HG03558 (cell line): ENCODE measurements around the gene DTX4.

ENCODE experiments used
- ATAC-seq: cut with Tn5 transposase; IDR thresholded peaks from one replicate; pipeline ENCODE4 v1.9.1; 2021; ENCODE audit warnings: moderate number of reproducible peaks; ENCODE audit not compliant: unreplicated experiment; ENCODE audit errors: extremely low read depth

The DTX4 gene

GRCh38 chr11:59172345-59173079 is 580 bp downstream of the DTX4 start:
- ATAC-seq: peak; percentile 9

GRCh38 chr11:59173080-59173963 is 1.4 kb downstream of the DTX4 start:
- ATAC-seq: no peak

DNA sequence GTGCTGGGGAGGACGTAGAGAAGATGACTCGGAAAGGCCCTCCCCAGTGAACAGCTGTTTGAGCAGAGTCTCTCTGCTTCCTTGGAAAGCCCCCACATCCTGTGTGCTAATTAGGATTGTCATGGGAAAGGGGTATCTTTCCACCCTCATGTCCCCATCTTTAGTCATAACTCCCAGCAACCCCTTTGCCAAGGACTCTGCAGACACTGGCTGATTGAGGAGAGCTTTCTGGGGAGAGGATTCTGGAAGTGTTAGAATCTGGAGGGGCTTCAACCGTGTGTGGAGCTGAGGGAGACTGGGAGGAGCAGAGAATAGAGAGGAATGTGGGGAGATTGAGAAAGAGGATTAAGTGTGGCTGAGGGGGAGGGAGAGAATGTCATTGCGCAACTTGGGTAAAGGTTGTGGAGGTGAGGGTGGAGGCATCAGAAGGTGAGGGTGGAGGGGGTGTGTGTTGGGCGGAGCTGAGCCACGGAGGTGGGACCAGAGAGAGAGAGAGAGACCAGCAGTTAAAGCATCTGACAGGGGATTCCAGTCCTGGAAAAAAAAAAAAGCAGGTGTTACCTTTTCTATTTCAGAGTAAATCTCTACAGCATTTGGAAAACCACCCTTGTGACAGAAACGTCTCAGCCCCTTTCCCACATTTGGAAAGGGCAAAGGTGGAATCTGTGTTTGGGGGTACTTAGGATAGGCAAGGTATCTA is 2.2 kb downstream of the DTX4 start:
- ATAC-seq: no peak

DNA sequence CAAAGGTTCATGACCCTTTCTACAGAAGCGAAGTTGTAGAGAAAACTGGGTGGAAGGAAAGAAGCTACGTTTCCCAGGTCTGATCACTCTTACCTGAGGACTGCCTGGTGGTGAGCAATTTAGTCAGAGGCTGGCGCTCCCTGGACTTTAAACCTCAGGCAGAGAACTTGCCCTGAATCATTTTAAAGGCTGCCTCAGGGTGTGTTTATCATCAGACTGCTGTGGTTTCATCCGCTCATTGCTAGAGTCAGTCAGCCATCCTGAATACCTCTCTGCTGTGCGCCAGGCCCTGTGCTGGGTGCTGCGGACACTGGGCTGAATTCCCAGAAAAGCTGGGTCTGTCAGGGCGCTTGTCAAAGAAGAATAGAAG is 2.7 kb downstream of the DTX4 start:
- no peak for ATAC-seq

- ATAC-seq: no peak
Observed at GRCh38 chr11:59175091-59175501, 3.2 kb downstream of the DTX4 start.

GRCh38 chr11:59176330-59176729 is 4.4 kb downstream of the DTX4 start:
- ATAC-seq: no peak

DNA sequence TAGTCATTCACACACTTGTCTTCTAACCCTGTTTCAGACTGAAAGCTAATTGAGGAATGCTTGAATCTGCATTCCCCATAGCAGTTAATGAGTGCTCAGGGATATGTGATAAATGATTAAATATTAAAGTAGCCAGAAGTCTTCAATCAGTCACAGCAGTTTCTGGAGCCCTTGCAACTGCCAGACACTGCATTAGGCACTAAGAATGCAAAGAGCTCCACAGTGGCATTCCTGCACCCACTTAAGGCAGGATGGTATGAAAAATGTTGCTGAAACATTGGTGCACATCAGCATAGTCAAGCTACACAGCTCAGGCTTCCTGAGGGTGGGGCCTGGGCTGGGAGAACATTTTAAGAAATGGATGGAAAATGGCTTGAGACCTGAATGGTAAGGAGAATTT is 6.5 kb downstream of the DTX4 start:
- ATAC-seq: no peak

DNA sequence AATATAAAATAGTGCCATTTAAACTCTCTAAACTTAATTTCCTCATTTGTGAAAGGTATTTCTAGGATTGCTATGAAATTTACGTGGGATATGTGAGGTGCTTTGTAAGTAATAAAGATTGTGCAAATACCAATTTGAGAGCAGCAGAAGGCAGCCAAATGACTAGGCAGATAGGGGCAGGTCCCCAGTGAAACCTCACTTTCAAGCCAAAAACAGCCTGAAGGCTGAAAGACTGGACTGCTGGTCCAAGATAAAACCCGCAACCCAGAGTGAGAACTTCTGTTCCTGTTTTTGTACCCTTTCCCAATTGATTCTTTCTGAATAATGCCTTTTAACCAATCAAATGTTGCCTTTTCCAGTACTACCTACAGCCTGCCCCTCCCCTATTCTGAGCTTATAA is 7.2 kb downstream of the DTX4 start:
- ATAC-seq: no peak

DNA sequence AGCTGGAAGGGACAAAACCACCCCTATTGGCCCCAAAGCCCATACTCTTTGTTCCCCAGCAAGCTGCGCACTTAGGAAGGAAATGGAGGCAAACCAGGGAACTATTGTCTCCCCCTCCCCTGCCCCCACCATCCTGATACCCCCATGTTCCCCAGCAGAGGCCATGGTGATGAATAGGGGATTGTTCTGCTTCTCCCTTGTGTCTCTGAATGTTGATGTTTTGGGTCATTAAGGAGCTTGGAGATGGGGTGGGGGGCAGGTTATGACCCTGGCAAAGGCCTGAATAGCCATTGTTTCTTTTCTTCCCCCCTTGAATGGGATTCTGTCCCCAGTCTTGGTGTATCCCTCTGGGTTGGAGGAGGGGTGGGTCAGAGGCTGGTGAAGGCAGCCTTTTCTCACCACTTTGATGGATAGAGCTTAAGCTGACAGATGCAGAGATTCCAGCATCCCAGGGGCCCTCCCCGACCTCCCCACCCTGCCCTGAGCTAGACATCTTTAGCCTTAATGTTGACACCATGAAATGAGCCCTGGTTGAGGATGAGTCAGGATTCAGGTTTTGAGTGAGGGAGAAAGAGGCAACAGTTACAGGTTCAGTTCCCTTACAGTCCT is 8.3 kb downstream of the DTX4 start:
- ATAC-seq: no peak

DNA sequence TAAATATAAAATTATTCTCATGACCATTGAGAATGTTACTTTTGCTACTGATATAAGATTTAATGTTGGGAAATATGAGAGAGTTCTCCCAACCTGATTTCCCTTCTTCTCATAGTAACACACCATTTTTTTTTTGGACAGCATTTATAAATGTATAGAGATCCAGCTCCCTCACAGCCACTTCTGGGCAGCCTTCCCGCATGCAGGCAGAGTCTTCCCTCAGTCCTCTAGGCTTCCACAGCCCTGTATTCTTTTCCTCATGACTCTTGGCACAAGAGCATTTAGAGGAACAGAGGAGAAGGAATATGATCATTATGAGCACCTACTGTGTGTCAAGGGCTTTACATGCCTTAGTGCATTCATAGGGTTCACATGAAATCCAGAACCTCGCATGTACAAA is 9.0 kb downstream of the DTX4 start:
- no peak for ATAC-seq

- ATAC-seq: no peak
Observed at GRCh38 chr11:59181746-59182456, 10.0 kb downstream of the DTX4 start.

DNA sequence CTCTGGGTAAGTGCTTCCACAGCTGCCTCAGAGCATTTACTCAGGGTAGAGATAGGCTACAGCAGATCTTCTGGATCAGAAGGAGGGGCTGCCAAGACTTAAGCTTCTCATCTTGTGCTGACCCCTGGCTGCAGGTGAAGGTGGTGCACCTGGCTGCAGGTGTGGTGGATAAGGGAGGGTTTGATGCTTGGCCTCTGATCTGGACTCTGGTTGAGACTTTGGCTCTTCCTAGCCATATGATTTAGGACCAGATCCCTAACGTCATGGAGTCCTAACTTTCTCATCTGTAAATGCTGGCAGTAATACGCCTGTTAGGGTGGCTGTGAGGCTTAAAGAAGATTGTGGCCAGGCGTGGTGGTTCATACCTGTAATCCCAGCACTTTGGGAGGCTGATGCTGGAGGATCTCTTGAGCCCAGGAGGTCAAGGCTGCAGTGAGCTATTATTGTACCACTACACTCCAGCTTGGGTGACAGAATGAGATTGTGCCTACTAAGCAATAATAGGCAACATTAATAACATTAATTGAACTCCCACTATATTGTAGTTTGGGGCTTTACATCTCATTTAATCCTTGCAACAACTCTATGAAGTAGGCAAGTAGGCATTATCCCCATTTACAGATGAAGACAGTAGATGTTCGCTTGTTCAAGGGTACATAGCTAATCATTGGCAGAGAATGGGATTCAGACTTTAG is 10.7 kb downstream of the DTX4 start:
- no peak for ATAC-seq

- no peak for ATAC-seq
Observed at GRCh38 chr11:59183771-59184170, 11.8 kb downstream of the DTX4 start.

DNA sequence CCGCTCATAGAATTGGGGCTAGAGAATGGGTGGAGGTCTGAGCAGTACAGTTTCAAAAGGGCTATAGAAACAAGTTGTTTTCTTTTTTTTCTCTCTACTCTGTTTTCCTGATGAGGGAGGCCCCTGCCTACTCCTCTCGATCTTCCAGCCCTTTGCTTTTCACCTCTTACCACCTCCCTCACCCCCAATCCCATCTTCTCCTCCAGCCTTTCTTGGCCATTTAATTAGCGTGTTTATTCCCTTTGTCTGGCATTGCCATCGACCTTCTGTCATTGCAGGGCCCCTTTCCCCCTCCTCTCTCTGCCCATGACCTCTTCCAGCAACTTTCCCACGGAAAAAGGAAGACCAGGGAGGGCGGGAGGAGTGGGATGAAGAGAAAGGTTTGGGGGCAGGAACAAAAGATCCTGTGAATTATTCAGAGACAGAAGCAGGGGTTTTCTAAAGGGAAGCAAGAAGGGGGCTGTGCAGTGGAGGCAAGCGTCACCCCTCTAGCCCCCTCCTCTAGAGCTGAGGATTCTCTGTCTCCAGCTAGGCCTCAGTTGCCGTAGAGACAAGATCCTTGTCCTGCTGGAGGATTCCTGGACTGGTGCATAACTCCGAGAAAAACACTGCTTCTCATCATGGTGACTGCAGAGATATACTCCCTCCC is 12.9 kb downstream of the DTX4 start:
- no peak for ATAC-seq

GRCh38 chr11:59185386-59185945 is 13.5 kb downstream of the DTX4 start:
- ATAC-seq: no peak

GRCh38 chr11:59186130-59186594 is 14.2 kb downstream of the DTX4 start:
- ATAC-seq: no peak

DNA sequence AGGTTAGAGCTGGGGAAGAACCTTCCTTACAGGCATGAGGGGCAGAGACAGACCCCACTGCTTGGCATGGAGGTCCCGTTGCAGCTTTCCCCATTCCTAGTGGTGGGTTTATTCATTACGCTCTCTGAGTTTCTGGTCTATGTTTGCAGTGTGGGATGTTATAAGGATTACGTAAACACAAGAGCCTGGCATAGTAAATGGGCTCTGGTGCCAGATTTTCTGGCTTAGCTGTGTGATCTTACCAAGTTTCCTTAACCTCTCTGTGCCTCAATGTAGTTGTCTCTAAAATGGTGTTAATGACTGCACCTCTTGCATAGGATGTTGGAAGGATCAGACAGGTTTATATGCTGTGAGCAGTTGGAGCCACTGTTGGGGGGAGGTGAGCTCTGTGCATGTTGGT is 15.1 kb downstream of the DTX4 start:
- no peak for ATAC-seq

GRCh38 chr11:59187587-59187986 is 15.7 kb downstream of the DTX4 start:
- no peak for ATAC-seq

DNA sequence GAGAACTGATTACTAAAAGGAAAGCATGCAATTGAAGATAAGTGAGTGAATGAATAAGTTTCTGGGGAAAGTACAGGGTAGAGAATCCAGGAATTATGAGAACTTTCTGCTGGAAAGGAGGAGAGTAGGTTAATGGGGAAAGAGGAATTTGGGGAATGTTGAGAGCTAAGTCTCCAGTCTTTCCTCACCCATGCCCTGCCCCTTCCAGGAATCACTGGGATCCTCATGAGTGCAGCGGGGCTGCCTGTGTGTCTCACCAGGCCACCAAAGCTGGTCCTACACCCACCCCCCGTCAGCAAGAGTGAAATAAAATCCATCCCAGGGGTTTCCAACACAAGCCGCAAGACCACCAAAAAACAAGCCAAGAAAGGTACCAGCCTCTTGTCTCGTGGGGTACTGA is 17.0 kb downstream of the DTX4 start:
- ATAC-seq: no peak
